Fibroblast of pulmonary artery (primary cell): ENCODE data around the gene TRAF3IP1.

Source experiments
- DNase-seq: peaks from one replicate; pipeline ENCODE4 v3.0.0-alpha.2; 2010; ENCODE audit warnings: low read depth
- H3K4me3 ChIP-seq: replicated peaks from 2 replicates; pipeline ENCODE4 v1.5.1; 2011; ENCODE audit warnings: low read depth, mild to moderate bottlenecking, control low read depth, low read length, moderate library complexity
- TF ChIP-seq, protein P1 (sequence below): IDR thresholded peaks from 2 replicates; pipeline ENCODE4 v1.5.1; 2011; ENCODE audit warnings: mild to moderate bottlenecking, control low read depth, low read length, inconsistent platforms; ENCODE audit errors: missing control alignments

TRAF3IP1 gene

DNA sequence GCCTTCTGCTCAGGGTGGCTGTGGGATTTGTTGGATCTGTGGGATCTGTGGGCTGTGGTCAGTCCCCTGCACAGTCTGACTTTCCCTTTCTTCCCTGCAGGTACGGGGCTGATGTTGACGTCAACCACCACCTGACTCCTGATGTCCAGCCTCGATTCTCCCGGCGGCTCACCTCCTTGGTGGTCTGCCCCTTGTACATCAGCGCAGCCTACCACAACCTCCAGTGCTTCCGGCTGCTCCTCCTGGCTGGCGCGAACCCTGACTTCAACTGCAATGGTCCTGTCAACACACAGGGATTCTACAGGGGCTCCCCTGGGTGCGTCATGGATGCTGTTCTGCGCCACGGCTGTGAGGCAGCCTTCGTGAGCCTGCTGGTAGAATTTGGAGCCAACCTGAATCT lies 123.9 kb downstream of the TRAF3IP1 start:
- H3K4me3 ChIP-seq = no peak overlapping the region
- DNase-seq = no peak
- TF ChIP-seq, protein P1, sequence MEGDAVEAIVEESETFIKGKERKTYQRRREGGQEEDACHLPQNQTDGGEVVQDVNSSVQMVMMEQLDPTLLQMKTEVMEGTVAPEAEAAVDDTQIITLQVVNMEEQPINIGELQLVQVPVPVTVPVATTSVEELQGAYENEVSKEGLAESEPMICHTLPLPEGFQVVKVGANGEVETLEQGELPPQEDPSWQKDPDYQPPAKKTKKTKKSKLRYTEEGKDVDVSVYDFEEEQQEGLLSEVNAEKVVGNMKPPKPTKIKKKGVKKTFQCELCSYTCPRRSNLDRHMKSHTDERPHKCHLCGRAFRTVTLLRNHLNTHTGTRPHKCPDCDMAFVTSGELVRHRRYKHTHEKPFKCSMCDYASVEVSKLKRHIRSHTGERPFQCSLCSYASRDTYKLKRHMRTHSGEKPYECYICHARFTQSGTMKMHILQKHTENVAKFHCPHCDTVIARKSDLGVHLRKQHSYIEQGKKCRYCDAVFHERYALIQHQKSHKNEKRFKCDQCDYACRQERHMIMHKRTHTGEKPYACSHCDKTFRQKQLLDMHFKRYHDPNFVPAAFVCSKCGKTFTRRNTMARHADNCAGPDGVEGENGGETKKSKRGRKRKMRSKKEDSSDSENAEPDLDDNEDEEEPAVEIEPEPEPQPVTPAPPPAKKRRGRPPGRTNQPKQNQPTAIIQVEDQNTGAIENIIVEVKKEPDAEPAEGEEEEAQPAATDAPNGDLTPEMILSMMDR = no peak

DNA sequence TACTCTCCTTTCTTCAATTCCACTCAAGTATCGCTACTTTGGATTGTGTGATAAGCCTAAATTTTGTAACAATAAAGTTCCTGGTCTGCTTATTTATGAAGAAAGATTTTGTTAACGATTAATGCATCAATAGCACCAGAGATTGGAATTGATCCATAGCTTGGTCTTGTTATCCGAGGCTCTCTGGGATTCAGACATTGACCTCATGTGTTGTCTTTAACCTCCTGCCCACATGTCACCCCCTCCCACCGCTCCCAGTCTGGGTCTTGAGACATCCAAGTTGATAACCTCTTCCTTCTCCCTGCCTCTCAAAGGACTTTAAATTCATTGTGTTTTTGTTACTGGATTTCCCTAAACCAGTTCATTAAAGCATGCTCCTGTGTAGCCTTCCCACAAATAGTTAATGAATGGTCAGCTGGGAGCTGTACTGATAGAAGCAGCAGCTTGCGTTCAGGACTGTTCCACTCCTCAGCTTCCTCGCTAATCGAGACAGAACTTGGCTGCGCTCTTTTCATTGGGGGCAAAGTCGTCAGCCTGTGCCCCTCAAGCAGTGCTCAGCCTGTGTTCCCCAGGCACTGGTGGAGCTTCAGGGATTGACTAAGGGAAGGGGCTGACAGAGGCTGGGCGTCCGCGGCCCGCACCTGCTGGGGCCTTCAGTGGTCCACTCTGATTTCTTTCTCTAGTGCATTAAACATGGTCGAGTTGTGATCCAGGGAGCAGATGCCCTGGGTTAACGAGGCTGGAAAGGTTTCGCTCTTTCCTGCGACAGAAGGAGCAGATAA lies 125.3 kb downstream of the TRAF3IP1 start:
- no peak for DNase-seq
- no peak overlapping the region for H3K4me3 ChIP-seq
- TF ChIP-seq, protein P1 = no peak

DNA sequence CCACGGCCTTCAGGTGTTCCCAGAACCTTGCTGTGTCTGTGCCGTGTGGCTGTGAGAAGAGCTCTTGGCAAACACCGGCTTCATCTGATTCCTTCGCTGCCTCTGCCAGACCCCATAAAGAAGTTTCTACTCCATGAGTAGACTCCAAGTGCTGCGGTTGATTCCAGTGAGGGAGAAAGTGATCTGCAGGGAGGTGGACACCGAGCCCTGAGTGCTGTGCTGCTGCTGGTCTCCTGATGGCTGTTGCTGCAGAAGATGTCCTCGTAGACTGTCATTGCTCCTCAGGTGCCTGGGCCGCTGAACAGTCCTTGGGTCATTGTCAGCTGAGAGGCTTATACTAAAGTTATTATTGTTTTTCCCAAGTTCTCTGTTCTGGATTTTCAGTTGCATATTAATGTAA lies 126.1 kb downstream of the TRAF3IP1 start:
- no peak for DNase-seq
- TF ChIP-seq, protein P1 = no peak
- no peak overlapping the region for H3K4me3 ChIP-seq

DNA sequence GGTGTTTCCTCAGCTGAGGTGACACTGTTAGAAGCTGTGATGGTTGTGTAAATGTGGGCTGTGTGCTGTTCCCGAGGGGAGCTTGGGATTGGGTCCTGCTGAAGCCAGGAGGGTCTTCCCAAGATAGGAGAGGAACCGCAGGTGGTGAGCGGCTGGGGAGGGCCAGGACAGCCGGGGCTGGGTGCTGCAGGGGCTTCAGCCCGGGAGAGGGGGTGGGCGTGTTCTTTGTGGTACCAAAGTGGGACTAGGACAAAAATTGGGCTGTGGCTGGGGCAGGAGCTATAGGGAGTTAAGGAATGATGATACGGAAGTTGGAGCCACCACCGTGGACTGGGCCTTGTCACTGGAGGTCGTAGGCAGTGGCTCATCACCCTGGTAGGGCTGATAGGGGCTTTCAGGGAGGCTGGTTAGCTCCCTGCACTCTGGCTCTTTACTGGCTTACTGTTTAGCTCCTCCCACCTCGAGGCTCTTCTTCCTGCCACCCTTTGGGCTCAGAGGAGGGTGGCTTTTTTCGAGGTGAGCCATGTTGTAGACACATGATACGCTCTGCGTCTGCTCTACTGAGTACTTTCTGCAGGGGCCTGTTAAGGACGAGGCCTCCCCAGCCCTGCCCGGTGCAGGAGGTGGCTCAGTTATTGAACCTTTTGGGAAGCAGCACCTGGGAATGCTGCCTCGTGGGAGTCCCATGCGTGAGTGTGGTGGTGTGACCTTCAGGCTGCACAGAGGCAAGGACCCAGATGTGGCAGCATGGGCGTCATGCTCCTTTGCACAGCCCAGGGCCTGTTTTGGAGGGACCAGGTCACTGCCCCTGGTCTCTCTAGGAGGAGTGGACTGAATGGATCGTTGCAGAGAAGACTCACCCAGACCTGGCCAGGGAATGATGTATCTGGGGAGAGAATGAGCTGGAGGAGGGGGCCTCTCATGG lies 128.0 kb downstream of the TRAF3IP1 start:
- no peak for DNase-seq
- H3K4me3 ChIP-seq = no peak overlapping the region
- TF ChIP-seq, protein P1 = no peak

DNA sequence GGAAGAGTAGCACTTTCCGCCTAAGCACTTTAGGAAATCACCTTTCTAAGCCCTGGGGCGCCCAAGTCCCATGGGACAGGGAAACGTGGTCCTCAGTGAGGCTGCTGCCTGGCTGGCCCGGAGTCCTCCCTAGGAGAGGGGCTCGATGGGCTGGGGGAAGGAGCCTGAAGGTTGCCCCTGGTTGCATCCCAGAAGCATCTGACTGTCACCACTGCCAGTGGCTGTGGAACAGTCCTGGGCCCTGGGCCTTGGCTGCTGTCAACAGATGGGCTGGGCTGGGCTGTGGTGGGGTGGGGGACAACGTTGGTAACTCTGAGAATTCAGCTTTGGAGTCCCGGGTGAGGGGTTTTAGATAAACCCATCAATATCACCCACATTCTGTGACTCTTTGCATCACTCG lies 128.9 kb downstream of the TRAF3IP1 start:
- TF ChIP-seq, protein P1 = no peak
- no peak overlapping the region for H3K4me3 ChIP-seq
- no peak for DNase-seq

DNA sequence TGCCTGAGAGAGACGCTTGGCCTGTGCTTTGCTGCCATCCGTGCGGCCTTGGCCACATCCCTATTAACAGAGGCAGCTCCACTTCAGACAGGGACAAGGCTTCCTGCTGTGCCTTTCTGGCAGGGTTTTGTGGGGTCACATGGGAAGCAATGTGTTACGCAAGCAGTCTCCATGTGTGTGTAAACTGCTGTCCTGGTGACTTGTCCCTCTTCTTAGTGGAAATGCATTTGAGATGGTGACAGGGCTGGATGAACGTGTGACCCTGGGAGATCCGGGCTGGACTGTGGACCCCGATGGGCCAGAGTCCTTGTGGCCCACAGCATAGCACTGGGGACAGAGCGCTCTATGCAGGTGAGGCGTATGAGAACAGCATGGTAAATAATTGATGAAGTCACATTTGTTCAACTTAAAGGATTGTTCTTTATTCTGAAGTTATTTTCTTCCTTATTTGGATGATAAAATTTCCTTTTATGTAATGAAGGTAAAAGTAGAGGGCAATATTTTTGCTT lies 129.6 kb downstream of the TRAF3IP1 start:
- peak; percentile 71 for DNase-seq
- TF ChIP-seq, protein P1 = no peak

More for the DNA sequence above, 129.6 kb downstream of the TRAF3IP1 start:
- no peak overlapping the region for H3K4me3 ChIP-seq
